Adrenal gland (tissue), 12 donors: ENCODE results near the gene FCMR. TPM values are rescaled to one million over a fixed set of nuclear protein-coding genes. Genes with fewer than 3 reads are reported as not detected.

Source experiments
- DNase-seq, 7 donors: peaks; one replicate each; pipeline ENCODE4 v3.0.0-alpha.2; 2019 to 2020
- H3K27ac ChIP-seq, 5 donors: fragments of 200-600 bp; sonication (generic) in 4 of 5; 1 replicate in 3 of 5; 2 replicates in 2 of 5; pipeline versions ENCODE4 v1.5.1 to v1.8.0; 2016 to 2020; ENCODE audit warnings: mild to moderate bottlenecking in 1 of 5
- H3K27me3 ChIP-seq: fragments of 200-600 bp; 2 replicates; pipeline ENCODE4 v1.8.0; 2021
- H3K36me3 ChIP-seq, 2 donors: fragments of 200-600 bp; replicated peaks in 1 of 2; 1 replicate in 1 of 2; 2 replicates in 1 of 2; pipeline versions ENCODE4 v1.5.1 to v1.8.0; 2018 to 2022
- H3K4me1 ChIP-seq, 2 donors: fragments of 200-600 bp; replicated peaks in 1 of 2; 1 replicate in 1 of 2; 2 replicates in 1 of 2; pipeline versions ENCODE4 v1.5.1 to v1.8.0; 2018 to 2021
- H3K4me3 ChIP-seq, 4 donors: fragments of 200-600 bp; sonication (generic) in 3 of 4; one replicate each; pipeline ENCODE4 v1.5.1; 2016 to 2018
- H3K9me3 ChIP-seq, 3 donors: fragments of 200-600 bp; sonication (generic) in 1 of 3; replicated peaks in 1 of 3; 1 replicate in 2 of 3; 2 replicates in 1 of 3; pipeline versions ENCODE4 v1.5.1 to v1.8.0; 2016 to 2021
- CTCF ChIP-seq, 6 experiments: fragments of 450-650 bp in 4 of 6; fragments of 200-600 bp in 2 of 6; sonication (generic) in 1 of 6; IDR thresholded peaks; 1 replicate in 5 of 6; 2 replicates in 1 of 6; pipeline versions ENCODE4 v1.5.1 to v1.8.0; 2016 to 2021; ENCODE audit warnings: antibody characterized with exemption in 6 of 6, mild to moderate bottlenecking in 2 of 6, moderate library complexity in 1 of 6
- POLR2A ChIP-seq, 2 donors: fragments of 450-650 bp; IDR thresholded peaks; one replicate each; pipeline ENCODE4 v1.6.1; 2017; ENCODE audit warnings: antibody characterized with exemption in 2 of 2, mild to moderate bottlenecking in 2 of 2, moderate library complexity in 1 of 2
- WGBS, 4 donors: extraction: QIAGEN DNeasy Blood & Tissue Kit in 2 of 4; methylation state at CpG; one replicate each; pipeline versions ENCODE4 v1.1.5 to v1.1.7; 2013 to 2017; 5-methylcytosine and 5-hydroxymethylcytosine counted together
- intact Hi-C, 2 donors: fragments of 100-400 bp; cut with DNase I; formaldehyde crosslinking; loops; one replicate each; pipeline versions ENCODE4 v1.14.1 to v1.15.0; 2022 to 2023
- polyA plus RNA-seq, 3 donors: library from polyadenylated mRNA; stranded (reverse); fragments of 200-250 nt in 2 of 3; fragments of 350-450 nt in 1 of 3; fragmentation: Illumina TruSeq in 1 of 3; extraction: RNeasy Lipid Tissue Mini Kit (QIAGEN cat#74804) in 1 of 3; gene quantifications; one replicate each; pipeline ENCODE4 v1.2.3, GENCODE V29; 2013 to 2014
- total RNA-seq, 9 donors: library from RNA; depleted of rRNA in 4 of 9; stranded (reverse); fragments of >200 nt in 4 of 9; fragments of 120-200 nt in 1 of 9; fragmentation: NEBNext Ultra II Directional in 1 of 9; extraction: Animal tissue kit (Norgen Biotek cat#: 25700) in 1 of 9; gene quantifications; one replicate each; pipeline versions ENCODE4 v1.1.0 to v1.2.4, GENCODE V29; 2013 to 2023
- donor health status: healthy with polysubstance abuse.
- donor health status: Bipolar disorder and iron deficiency.
- donor health status: DM: yes; HTN: yes; CAD: no.
- donor health status: DM: no; HTN: no; CAD: no.
- donor health status: DM: no; HTN: no; CAD: no.
- donor health status: DM: yes; HTN: yes; CAD: no.

Gene FCMR
- total and polyA plus RNA-seq, 12 donors: 0.27 to 3.0 (median 1.2) TPM; not detected in 1

- Histone ChIP-seq H3K27me3 (peaks cover 3% of the 10 kb centered on the region), H3K9me3 (no peaks in the 10 kb centered on the region), H3K36me3 (no peaks in the 10 kb centered on the region), H3K27ac (no peak overlapping the region), H3K4me3 (no peak overlapping the region), H3K4me1 (peaks cover 0 to under 1% of the 10 kb centered on the region in 2 donors)
- no peak for DNase-seq
- intact Hi-C loops: loop anchor here in 1 of 2 donors (10.0 kb wide), 1 partner anchor 169 kb away; no protein-coding TSS in a partner anchor
- 50 to 70% (median 67%) methylated on average over 2 of the region's 2 CpGs for WGBS, 4 donors
- no peak for TF ChIP-seq POLR2A (IDR thresholded peaks at IDR 0.05)
- TF ChIP-seq CTCF (IDR thresholded peaks at IDR 0.05): no peak
These were observed 18.1 kb downstream of the FCMR start for GRCh38 chr1:206903687-206904086.

GRCh38 chr1:206902702-206903101 is 19.0 kb downstream of the FCMR start:
- H3K27ac ChIP-seq: no peak overlapping the region
- H3K27me3 ChIP-seq: no peaks in the 10 kb centered on the region
- no peak overlapping the region for H3K4me3 ChIP-seq
- WGBS, 4 donors: 57 to 82% (median 70%) methylated on average over 1 of the region's 1 CpG
- DNase-seq: no peak
- TF ChIP-seq CTCF (IDR thresholded peaks at IDR 0.05): no peak
- TF ChIP-seq POLR2A (IDR thresholded peaks at IDR 0.05): no peak
- no peaks in the 10 kb centered on the region for H3K9me3 ChIP-seq
- intact Hi-C loops: loop anchor here in 1 of 2 donors (10.0 kb wide), 1 partner anchor 168 kb away; no protein-coding TSS in a partner anchor
- H3K36me3 ChIP-seq: no peaks in the 10 kb centered on the region
- H3K4me1 ChIP-seq: no peaks in the 10 kb centered on the region

GRCh38 chr1:206901944-206902343 is 19.8 kb downstream of the FCMR start:
- peak in 1 of 7 donors; percentile 30 for DNase-seq
- no peaks in the 10 kb centered on the region for H3K36me3 ChIP-seq
- H3K4me1 ChIP-seq: no peaks in the 10 kb centered on the region
- no peaks in the 10 kb centered on the region for H3K9me3 ChIP-seq
- no peak overlapping the region for H3K4me3 ChIP-seq
- intact Hi-C loops: loop anchor here in 1 of 2 donors (10.0 kb wide), 1 partner anchor 167 kb away; no protein-coding TSS in a partner anchor
- no peak for TF ChIP-seq POLR2A (IDR thresholded peaks at IDR 0.05)
- TF ChIP-seq CTCF (IDR thresholded peaks at IDR 0.05): no peak
- WGBS, 4 donors: 82 to 85% (median 84%) methylated on average over 6 of the region's 6 CpGs
- H3K27ac ChIP-seq: no peak overlapping the region
- no peaks in the 10 kb centered on the region for H3K27me3 ChIP-seq

GRCh38 chr1:206900149-206900548 is 21.6 kb downstream of the FCMR start:
- Histone ChIP-seq H3K9me3 (no peaks in the 10 kb centered on the region), H3K4me3 (no peak overlapping the region), H3K27ac (no peak overlapping the region), H3K36me3 (no peaks in the 10 kb centered on the region), H3K4me1 (no peaks in the 10 kb centered on the region), H3K27me3 (no peaks in the 10 kb centered on the region)
- intact Hi-C loops: loop anchor here in 1 of 2 donors (10.0 kb wide), 1 partner anchor 165 kb away; no protein-coding TSS in a partner anchor
- TF ChIP-seq POLR2A (IDR thresholded peaks at IDR 0.05): no peak
- no peak for TF ChIP-seq CTCF (IDR thresholded peaks at IDR 0.05)
- WGBS, 4 donors: 84 to 92% (median 87%) methylated on average over 7 of the region's 7 CpGs
- peak in 1 of 7 donors; percentile 27 for DNase-seq
